Naive B cell (primary cell): ENCODE results near the gene CLRN2. TPM values are rescaled to one million over a fixed set of nuclear protein-coding genes. Genes with fewer than 3 reads are reported as not detected.

Experiments used
- ATAC-seq, 2 donors: fragments of 150-1000 bp; cut with Tn5 transposase; 2 replicates each; pipeline ENCODE4 v1.10.0; 2021; ENCODE audit warnings: low read depth in 2 of 2, mild to moderate bottlenecking in 2 of 2, moderate library complexity in 2 of 2
- DNase-seq: peaks from one replicate; pipeline ENCODE4 v3.0.0; 2022
- H3K27ac Mint-ChIP-seq, 6 donors: one replicate each; pipeline ENCODE4 v1.8.0; 2020 to 2022; ENCODE audit warnings: mild to moderate bottlenecking in 6 of 6, mixed read lengths in 6 of 6, moderate library complexity in 5 of 6, inconsistent platforms in 2 of 6
- H3K27me3 Mint-ChIP-seq, 3 donors: one replicate each; pipeline ENCODE4 v1.8.0; 2021 to 2022; ENCODE audit warnings: mixed read lengths in 3 of 3, mild to moderate bottlenecking in 1 of 3
- H3K36me3 Mint-ChIP-seq, 2 donors: one replicate each; pipeline ENCODE4 v1.8.0; 2020 to 2022; ENCODE audit warnings: mixed read lengths in 2 of 2, inconsistent platforms in 1 of 2, mild to moderate bottlenecking in 1 of 2
- H3K4me1 Mint-ChIP-seq, 3 donors: one replicate each; pipeline ENCODE4 v1.8.0; 2020 to 2022; ENCODE audit warnings: mixed read lengths in 3 of 3, inconsistent platforms in 1 of 3, mild to moderate bottlenecking in 1 of 3, moderate library complexity in 1 of 3
- H3K4me3 Mint-ChIP-seq, 8 donors: one replicate each; pipeline ENCODE4 v1.8.0; 2020 to 2022; ENCODE audit warnings: mild to moderate bottlenecking in 8 of 8, mixed read lengths in 8 of 8, moderate library complexity in 8 of 8, inconsistent platforms in 2 of 8
- H3K9me3 Mint-ChIP-seq, 7 donors: one replicate each; pipeline ENCODE4 v1.8.0; 2020 to 2022; ENCODE audit warnings: mixed read lengths in 7 of 7, mild to moderate bottlenecking in 5 of 7, inconsistent platforms in 2 of 7, moderate library complexity in 1 of 7
- polyA plus RNA-seq, 6 donors: library from polyadenylated mRNA; unstranded; fragments of 300-500 nt; fragmentation: Illumina TruSeq; gene quantifications; one replicate each; pipeline ENCODE4 v1.2.3, GENCODE V29; 2021; ENCODE audit warnings: low read depth in 6 of 6

The CLRN2 gene, protein sequence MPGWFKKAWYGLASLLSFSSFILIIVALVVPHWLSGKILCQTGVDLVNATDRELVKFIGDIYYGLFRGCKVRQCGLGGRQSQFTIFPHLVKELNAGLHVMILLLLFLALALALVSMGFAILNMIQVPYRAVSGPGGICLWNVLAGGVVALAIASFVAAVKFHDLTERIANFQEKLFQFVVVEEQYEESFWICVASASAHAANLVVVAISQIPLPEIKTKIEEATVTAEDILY
- not detected for polyA plus RNA-seq

DNA sequence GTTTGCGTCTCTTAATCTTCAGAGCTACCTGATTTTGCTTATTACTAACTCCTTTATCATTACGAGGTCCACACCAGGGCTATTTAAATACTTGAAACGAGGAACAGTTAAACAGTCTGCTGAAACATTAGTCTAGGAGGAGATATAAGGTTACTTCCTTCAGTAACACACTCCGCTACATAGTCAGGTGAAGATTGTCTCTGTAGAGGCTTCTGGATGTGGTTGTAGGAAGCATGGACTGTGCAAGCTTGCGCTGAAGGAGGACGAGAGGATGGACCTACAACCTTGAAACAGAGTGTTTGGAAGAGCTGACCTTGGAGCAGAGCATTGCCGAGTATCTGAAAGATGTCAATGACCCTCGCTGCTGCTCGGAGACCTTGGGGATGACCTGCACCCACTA lies at the start of gene CLRN2:
CLRN2 (plus strand) TSS at position 301 of the 400 bp plus-strand sequence. CDS start 102 bp downstream, outside the sequence.
- Mint-ChIP-seq H3K4me1 (peaks cover 18 to 28% (median 21%) of the 10 kb centered on the region in 3 donors), H3K27ac (no peak within 1 kb of the TSS), H3K9me3 (no peaks in the 10 kb centered on the region), H3K4me3 (peak within 1 kb of the TSS in 1 of 8 donors; percentile 70), H3K36me3 (no peaks in the 10 kb centered on the region), H3K27me3 (peaks cover 18 to 32% (median 24%) of the 10 kb centered on the region in 3 donors)
- DNase-seq (no peak), ATAC-seq (no peak)

DNA sequence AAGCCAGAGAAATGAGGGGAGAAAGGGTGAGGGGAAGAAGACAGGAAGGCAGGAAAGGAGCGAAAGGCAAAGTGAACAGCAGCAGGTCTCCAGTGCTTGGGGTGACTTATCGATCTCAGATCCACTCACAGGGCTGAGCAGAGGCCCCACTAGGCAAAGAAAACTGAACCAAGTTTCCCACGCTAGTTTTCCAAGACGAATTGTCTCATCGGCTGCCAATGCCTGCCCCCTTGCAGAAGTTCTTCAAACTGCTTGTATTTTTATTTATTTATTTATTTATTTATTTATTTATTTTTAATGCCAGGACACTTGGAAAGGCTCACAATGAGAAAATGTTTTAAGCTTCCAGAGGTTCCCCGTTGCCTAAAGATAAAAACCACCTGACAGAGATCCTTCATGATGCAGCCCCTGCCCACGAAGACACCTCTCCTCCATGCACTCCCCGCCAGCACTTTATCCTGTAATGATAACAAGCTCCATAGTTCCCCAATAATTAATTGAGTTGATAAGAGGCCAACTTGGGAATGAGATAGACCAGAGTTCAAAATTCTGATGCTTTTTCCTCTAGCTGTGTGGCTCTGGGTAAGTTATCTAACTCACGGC lies 46.2 kb upstream of the CLRN2 start:
- Mint-ChIP-seq H3K9me3 (peaks cover 0 to 2% (median 0%) of the 10 kb centered on the region in 7 donors), H3K4me1 (peaks cover 0 to 5% (median 0%) of the 10 kb centered on the region in 3 donors), H3K4me3 (no peak overlapping the region), H3K27me3 (no peaks in the 10 kb centered on the region), H3K36me3 (no peaks in the 10 kb centered on the region), H3K27ac (peak overlapping the region in 1 of 6 donors; percentile 15)
- ATAC-seq (no peak), DNase-seq (no peak)

GRCh38 chr4:17469931-17470674 lies 44.9 kb upstream of the CLRN2 start:
- no peak for ATAC-seq
- Mint-ChIP-seq H3K4me3 (no peak overlapping the region), H3K9me3 (no peaks in the 10 kb centered on the region), H3K4me1 (peaks cover 0 to 5% (median 0%) of the 10 kb centered on the region in 3 donors), H3K36me3 (no peaks in the 10 kb centered on the region), H3K27ac (peak overlapping the region in 1 of 6 donors; percentile 14), H3K27me3 (no peaks in the 10 kb centered on the region)
- DNase-seq = no peak

DNA sequence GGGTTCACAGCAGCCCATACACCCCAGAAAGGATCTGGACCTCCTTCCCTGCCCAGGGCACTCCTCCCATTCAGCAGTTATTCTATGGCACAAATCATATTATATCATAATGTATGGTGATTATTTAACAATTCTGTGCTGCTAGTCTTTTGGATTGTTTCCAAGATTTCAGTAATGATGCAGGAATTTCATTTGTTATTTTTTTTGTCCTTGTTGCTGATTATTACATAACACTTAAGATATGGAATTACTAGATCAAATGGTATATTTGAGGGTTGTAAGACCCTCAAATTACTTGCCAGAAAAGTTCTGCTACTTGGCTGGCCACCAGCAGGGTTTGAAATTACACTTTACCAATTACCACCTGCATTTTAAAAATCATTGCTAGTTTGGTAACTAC lies 39.5 kb upstream of the CLRN2 start:
- Mint-ChIP-seq H3K4me1 (peaks cover 11 to 23% (median 14%) of the 10 kb centered on the region in 3 donors), H3K9me3 (no peaks in the 10 kb centered on the region), H3K4me3 (no peak overlapping the region), H3K27me3 (no peaks in the 10 kb centered on the region), H3K27ac (no peak overlapping the region), H3K36me3 (no peaks in the 10 kb centered on the region)
- ATAC-seq (no peak), DNase-seq (no peak)

GRCh38 chr4:17476853-17477252 lies 38.1 kb upstream of the CLRN2 start:
- DNase-seq (no peak), ATAC-seq (no peak)
- no peaks in the 10 kb centered on the region for H3K9me3 Mint-ChIP-seq
- H3K4me3 Mint-ChIP-seq = no peak overlapping the region
- peaks cover 11 to 23% (median 14%) of the 10 kb centered on the region in 3 donors for H3K4me1 Mint-ChIP-seq
- peak overlapping the region in 2 of 6 donors; percentile 19 to 57 for H3K27ac Mint-ChIP-seq
- H3K27me3 Mint-ChIP-seq = no peaks in the 10 kb centered on the region
- no peaks in the 10 kb centered on the region for H3K36me3 Mint-ChIP-seq

DNA sequence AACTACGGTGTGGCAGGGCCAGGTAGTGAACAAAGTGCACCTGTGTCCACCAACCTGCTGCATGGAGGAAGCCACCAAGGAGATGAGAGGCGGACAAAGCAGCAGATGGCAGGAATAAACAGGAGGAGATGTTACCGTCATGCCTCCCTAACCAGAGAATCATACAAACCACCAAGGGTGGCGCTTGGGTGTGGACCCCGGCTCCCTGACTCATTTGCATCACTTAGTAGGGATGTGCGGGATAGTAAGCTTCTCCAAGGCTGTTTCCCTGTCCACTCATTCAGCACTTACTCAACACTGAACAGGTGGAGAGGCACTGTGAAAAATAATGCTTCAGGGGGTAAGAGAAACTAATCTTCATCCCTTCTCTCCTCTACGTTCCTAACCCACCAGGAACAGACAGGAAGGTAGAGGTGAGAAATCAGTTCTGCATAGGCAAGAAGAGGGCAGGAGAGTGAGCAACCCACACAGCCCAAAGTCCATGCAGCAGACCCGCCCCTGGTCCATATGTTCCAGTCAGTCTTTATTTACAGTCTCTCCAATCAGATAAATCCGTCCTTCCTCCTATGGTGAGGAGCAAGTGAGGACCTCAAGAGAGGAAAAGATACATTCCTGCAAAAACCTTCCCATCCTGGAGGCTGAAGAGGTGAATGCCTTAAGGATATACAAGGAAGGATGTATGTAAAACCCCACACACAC lies 37.0 kb upstream of the CLRN2 start:
- Mint-ChIP-seq H3K9me3 (no peaks in the 10 kb centered on the region), H3K36me3 (no peaks in the 10 kb centered on the region), H3K4me1 (peaks cover 11 to 17% (median 14%) of the 10 kb centered on the region in 3 donors), H3K4me3 (no peak overlapping the region), H3K27ac (no peak overlapping the region), H3K27me3 (no peaks in the 10 kb centered on the region)
- DNase-seq = no peak
- ATAC-seq = no peak

- Mint-ChIP-seq H3K9me3 (no peaks in the 10 kb centered on the region), H3K36me3 (peaks cover 0 to 6% of the 10 kb centered on the region in 2 donors), H3K4me3 (no peak overlapping the region), H3K27me3 (no peaks in the 10 kb centered on the region), H3K4me1 (peaks cover 11 to 17% (median 14%) of the 10 kb centered on the region in 3 donors), H3K27ac (no peak overlapping the region)
- ATAC-seq = no peak
- DNase-seq = no peak
Observed at GRCh38 chr4:17480210-17480927, 34.6 kb upstream of the CLRN2 start.

DNA sequence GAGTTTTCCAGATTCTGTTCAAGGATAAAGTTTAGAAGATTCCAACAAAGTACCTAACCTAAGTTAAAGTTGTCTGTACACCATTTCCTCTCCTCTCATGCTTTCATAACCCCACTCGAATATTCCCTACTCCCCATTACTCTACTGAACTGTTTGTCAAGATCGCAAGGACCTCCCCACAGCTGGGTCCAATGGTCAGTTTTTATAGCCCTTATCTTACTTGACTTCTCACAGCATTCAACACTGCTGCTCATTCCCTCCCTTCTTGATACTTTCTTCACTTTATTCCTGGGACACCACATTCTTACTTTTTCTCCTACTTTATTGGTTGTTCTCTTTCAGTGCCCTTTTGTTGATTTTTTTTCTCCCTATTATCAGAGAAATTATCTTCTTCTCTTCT lies 34.0 kb upstream of the CLRN2 start:
- peaks cover 0 to 8% of the 10 kb centered on the region in 2 donors for H3K36me3 Mint-ChIP-seq
- DNase-seq (no peak), ATAC-seq (no peak)
- H3K9me3 Mint-ChIP-seq = no peaks in the 10 kb centered on the region
- no peak overlapping the region for H3K4me3 Mint-ChIP-seq
- H3K27ac Mint-ChIP-seq = no peak overlapping the region
- H3K27me3 Mint-ChIP-seq = no peaks in the 10 kb centered on the region
- peaks cover 11 to 17% (median 14%) of the 10 kb centered on the region in 3 donors for H3K4me1 Mint-ChIP-seq

GRCh38 chr4:17482716-17483115 lies 32.2 kb upstream of the CLRN2 start:
- Mint-ChIP-seq H3K4me3 (no peak overlapping the region), H3K27ac (no peak overlapping the region), H3K9me3 (no peaks in the 10 kb centered on the region), H3K4me1 (no peaks in the 10 kb centered on the region), H3K27me3 (no peaks in the 10 kb centered on the region), H3K36me3 (peaks cover 0 to 17% of the 10 kb centered on the region in 2 donors)
- ATAC-seq (no peak), DNase-seq (no peak)

- Mint-ChIP-seq H3K4me1 (peaks cover 3 to 9% (median 8%) of the 10 kb centered on the region in 3 donors), H3K36me3 (peaks cover 8 to 23% of the 10 kb centered on the region in 2 donors)
Observed at GRCh38 chr4:17489123-17489522, 25.8 kb upstream of the CLRN2 start.

GRCh38 chr4:17489721-17490120 lies 25.2 kb upstream of the CLRN2 start:
- Mint-ChIP-seq H3K4me3 (no peak overlapping the region), H3K27me3 (no peaks in the 10 kb centered on the region), H3K9me3 (no peaks in the 10 kb centered on the region), H3K27ac (peak overlapping the region in 4 of 6 donors; percentile 3 to 78 (median 23)), H3K4me1 (peaks cover 3 to 9% (median 8%) of the 10 kb centered on the region in 3 donors), H3K36me3 (peaks cover 8 to 23% of the 10 kb centered on the region in 2 donors)
- ATAC-seq = no peak
- no peak for DNase-seq

More at GRCh38 chr4:17489123-17489522, 25.8 kb upstream of the CLRN2 start:
- Mint-ChIP-seq H3K27me3 (no peaks in the 10 kb centered on the region), H3K9me3 (no peaks in the 10 kb centered on the region), H3K27ac (no peak overlapping the region), H3K4me3 (no peak overlapping the region)
- DNase-seq (no peak), ATAC-seq (no peak)

DNA sequence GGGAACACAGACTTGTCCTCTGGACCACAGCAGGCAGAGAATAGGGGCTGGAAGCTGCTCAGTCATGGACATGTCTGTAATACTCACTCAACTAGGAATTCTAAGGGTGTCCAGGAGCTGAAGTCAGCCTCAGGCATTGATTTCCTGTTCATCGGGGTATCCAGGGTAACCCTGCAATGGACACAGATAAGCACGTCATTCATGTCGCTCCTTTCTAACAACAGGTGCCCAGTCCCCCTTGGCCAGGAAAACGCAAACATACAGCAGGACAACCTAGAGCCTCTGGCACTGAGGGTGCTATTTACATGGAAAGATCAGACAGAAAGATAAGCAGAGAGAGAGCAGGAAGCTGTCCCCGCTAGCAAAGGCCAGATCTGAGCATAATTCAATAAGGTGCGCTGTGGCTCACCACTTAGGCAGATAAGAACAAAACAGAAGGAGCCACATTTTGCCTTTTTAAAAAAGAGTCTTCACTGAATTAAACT lies 24.3 kb upstream of the CLRN2 start:
- ATAC-seq = no peak
- Mint-ChIP-seq H3K36me3 (peaks cover 8 to 15% of the 10 kb centered on the region in 2 donors), H3K4me3 (no peak overlapping the region)

More for the DNA sequence above, 24.3 kb upstream of the CLRN2 start:
- DNase-seq = no peak
- no peaks in the 10 kb centered on the region for H3K27me3 Mint-ChIP-seq
- peaks cover 3 to 9% (median 8%) of the 10 kb centered on the region in 3 donors for H3K4me1 Mint-ChIP-seq
- no peak overlapping the region for H3K27ac Mint-ChIP-seq
- H3K9me3 Mint-ChIP-seq = no peaks in the 10 kb centered on the region
